Thyroid gland (tissue), 4 donors: Measurements from ENCODE around the gene THYN1. TPM values are rescaled to one million over a fixed set of nuclear protein-coding genes. Genes with fewer than 3 reads are reported as not detected.
A peak's percentile ranks its signal among the peaks of the same experiment; 100 is the strongest.

Experiments
- DNase-seq, 2 donors: peaks; one replicate each; pipeline ENCODE4 v3.0.0-alpha.2; 2019
- H3K27ac ChIP-seq, 3 donors: fragments of 200-600 bp; sonication (generic); 1 replicate in 2 of 3; 2 replicates in 1 of 3; pipeline ENCODE4 v1.5.1; 2016 to 2019; ENCODE audit warnings: mild to moderate bottlenecking in 1 of 3, moderate library complexity in 1 of 3
- H3K27me3 ChIP-seq: fragments of 200-600 bp; sonication (generic); one replicate; pipeline ENCODE4 v1.5.1; 2019
- H3K36me3 ChIP-seq, 2 donors: fragments of 200-600 bp; sonication (generic); one replicate each; pipeline ENCODE4 v1.5.1; 2016 to 2019
- H3K4me1 ChIP-seq, 2 donors: fragments of 200-600 bp; sonication (generic); one replicate each; pipeline ENCODE4 v1.5.1; 2017 to 2019
- H3K4me3 ChIP-seq, 3 donors: fragments of 200-600 bp; sonication (generic); replicated peaks in 1 of 3; 1 replicate in 2 of 3; 2 replicates in 1 of 3; pipeline ENCODE4 v1.5.1; 2016; ENCODE audit warnings: mild to moderate bottlenecking in 1 of 3
- H3K9me3 ChIP-seq: fragments of 200-600 bp; sonication (generic); one replicate; pipeline ENCODE4 v1.5.1; 2017
- POLR2A ChIP-seq, 2 donors: fragments of 450-650 bp; IDR thresholded peaks; one replicate each; pipeline ENCODE4 v1.6.1; 2017; ENCODE audit warnings: antibody characterized with exemption in 2 of 2, mild to moderate bottlenecking in 2 of 2, moderate library complexity in 1 of 2
- WGBS, 2 donors: methylation state at CpG; one replicate each; pipeline ENCODE4 v1.1.5; 2017; 5-methylcytosine and 5-hydroxymethylcytosine counted together
- intact Hi-C: fragments of 100-400 bp; cut with DNase I; formaldehyde crosslinking; loops from one replicate; pipeline ENCODE4 v1.15.1; 2023
- total RNA-seq, 4 donors: library from RNA; depleted of rRNA; stranded (reverse); fragments of >200 nt; gene quantifications; one replicate each; pipeline ENCODE4 v1.2.3, GENCODE V29; 2016
- TF ChIP-seq, protein P1 (sequence below), 6 experiments: fragments of 200-600 bp in 3 of 6; fragments of 450-650 bp in 3 of 6; sonication (generic) in 3 of 6; IDR thresholded peaks; one replicate each; pipeline ENCODE4 v1.5.1; 2016 to 2019; ENCODE audit warnings: antibody characterized with exemption in 6 of 6, mild to moderate bottlenecking in 2 of 6, inconsistent platforms in 1 of 6, moderate library complexity in 1 of 6

The THYN1 gene
- total RNA-seq, 4 donors from 2014 or later = 42.4 to 77.9 (median 63.8) TPM

DNA sequence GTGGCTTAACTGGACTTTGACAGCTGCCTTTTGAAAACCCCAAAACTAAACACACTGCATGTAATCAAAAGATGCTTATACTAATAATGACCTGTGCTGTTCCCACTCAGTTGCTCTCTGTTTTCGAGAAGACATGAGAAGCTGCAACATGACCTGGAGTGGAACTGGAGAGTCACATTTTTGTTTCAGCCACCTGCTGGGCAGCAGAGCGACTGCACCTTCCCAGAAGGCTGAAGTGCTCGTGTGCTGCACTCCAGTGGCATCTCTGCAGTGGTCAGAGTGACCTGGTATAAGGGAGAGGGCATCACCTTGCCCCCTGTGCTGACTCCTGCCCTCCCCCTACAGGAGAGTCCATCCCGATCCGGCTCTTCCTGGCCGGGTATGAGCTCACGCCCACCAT, 8.6 kb downstream of the THYN1 start:
- Histone ChIP-seq H3K4me3 (no peak overlapping the region), H3K27ac (no peak overlapping the region), H3K9me3 (no peaks in the 10 kb centered on the region), H3K4me1 (no peaks in the 10 kb centered on the region), H3K27me3 (no peaks in the 10 kb centered on the region), H3K36me3 (peaks cover 54 to 65% of the 10 kb centered on the region in 2 donors)
- 44 to 47% methylated on average over 3 to 7 of the region's 7 CpGs for WGBS, 2 donors
- intact Hi-C loops = no loop called here
- no peak for DNase-seq
- no peak for TF ChIP-seq POLR2A (IDR thresholded peaks at IDR 0.05)
- TF ChIP-seq, protein P1, sequence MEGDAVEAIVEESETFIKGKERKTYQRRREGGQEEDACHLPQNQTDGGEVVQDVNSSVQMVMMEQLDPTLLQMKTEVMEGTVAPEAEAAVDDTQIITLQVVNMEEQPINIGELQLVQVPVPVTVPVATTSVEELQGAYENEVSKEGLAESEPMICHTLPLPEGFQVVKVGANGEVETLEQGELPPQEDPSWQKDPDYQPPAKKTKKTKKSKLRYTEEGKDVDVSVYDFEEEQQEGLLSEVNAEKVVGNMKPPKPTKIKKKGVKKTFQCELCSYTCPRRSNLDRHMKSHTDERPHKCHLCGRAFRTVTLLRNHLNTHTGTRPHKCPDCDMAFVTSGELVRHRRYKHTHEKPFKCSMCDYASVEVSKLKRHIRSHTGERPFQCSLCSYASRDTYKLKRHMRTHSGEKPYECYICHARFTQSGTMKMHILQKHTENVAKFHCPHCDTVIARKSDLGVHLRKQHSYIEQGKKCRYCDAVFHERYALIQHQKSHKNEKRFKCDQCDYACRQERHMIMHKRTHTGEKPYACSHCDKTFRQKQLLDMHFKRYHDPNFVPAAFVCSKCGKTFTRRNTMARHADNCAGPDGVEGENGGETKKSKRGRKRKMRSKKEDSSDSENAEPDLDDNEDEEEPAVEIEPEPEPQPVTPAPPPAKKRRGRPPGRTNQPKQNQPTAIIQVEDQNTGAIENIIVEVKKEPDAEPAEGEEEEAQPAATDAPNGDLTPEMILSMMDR (IDR thresholded peaks at IDR 0.05) = peak in 1 of 6 experiments; percentile 34

DNA sequence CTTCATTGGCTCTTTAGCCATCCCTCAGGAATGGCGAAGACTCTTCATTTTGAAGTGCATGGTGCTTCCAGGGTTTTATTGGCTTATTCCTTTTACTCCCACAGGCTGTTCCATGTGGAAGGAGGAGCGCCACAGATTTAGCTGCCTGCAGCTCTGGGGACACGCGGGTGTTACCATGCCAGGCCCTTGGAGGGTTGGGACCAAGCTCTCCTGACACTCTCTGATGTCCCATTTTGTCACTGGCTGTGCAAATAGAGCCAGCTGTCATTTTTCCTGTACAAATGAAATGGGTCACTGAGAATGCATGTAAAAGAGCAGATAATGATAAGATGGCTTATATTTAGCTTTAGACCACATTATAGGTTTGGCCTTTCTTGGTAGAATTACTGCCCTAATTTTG, 9.2 kb downstream of the THYN1 start:
- H3K27ac ChIP-seq = no peak overlapping the region
- WGBS, 2 donors = 96% methylated on average over 4 of the region's 4 CpGs
- DNase-seq = no peak
- no peak overlapping the region for H3K4me3 ChIP-seq
- H3K4me1 ChIP-seq = no peaks in the 10 kb centered on the region
- H3K9me3 ChIP-seq = no peaks in the 10 kb centered on the region
- no peak for TF ChIP-seq POLR2A (IDR thresholded peaks at IDR 0.05)
- TF ChIP-seq, protein P1 (IDR thresholded peaks at IDR 0.05) = no peak
- peaks cover 54 to 70% of the 10 kb centered on the region in 2 donors for H3K36me3 ChIP-seq
- intact Hi-C loops = no loop called here
- no peaks in the 10 kb centered on the region for H3K27me3 ChIP-seq

DNA sequence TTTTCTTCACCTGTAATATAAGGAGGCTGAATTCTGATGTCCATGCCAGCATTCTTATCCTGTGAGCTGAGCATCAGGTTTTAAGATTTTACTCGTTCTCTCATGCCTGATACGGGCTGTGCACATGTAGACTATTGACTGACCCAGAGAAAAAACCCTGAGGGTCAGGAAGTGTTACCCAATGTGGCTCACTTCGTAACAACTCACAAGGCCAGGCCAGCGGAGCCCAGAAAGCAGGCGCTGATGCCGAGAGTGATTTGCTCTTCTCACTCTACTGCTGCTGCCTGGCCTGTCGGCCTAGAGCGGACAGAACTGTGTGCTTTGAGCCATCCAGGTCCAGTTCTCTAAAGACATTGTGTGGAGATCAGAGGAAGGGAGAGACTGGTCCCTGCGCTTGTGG, 10.8 kb downstream of the THYN1 start:
- no peak for TF ChIP-seq POLR2A (IDR thresholded peaks at IDR 0.05)
- TF ChIP-seq, protein P1 (IDR thresholded peaks at IDR 0.05) = no peak
- Histone ChIP-seq H3K4me1 (no peaks in the 10 kb centered on the region), H3K27me3 (no peaks in the 10 kb centered on the region), H3K27ac (no peak overlapping the region), H3K4me3 (no peak overlapping the region), H3K9me3 (no peaks in the 10 kb centered on the region), H3K36me3 (peaks cover 41 to 55% of the 10 kb centered on the region in 2 donors)
- DNase-seq = no peak
- intact Hi-C loops = no loop called here
- 80 to 83% methylated on average over 9 of the region's 9 CpGs for WGBS, 2 donors

DNA sequence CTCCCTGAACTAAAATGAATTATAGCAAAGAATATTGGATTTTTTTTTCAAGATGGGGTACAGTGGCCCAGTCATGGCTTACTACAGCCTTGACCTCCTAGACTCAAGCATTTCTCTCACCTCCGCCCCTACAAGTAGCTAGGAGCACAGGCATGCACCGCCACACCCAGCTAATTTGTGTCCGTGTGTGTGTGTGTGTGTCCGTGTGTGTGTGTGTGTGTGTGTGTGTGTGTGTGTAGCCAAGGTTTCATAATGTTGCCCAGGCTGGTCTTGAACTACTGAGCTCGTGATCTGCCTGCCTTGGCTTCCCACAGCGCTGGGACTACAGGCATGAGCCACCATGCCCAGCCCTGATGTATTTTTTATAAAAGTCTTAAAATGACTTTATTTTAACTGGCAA, 12.6 kb downstream of the THYN1 start:
- WGBS, 2 donors = 57 to 77% methylated on average over 5 to 6 of the region's 6 CpGs
- H3K4me1 ChIP-seq = no peaks in the 10 kb centered on the region
- no peak overlapping the region for H3K27ac ChIP-seq
- H3K36me3 ChIP-seq = peaks cover 29 to 47% of the 10 kb centered on the region in 2 donors
- no peak overlapping the region for H3K4me3 ChIP-seq
- no peak for DNase-seq
- intact Hi-C loops = no loop called here
- no peaks in the 10 kb centered on the region for H3K9me3 ChIP-seq
- no peaks in the 10 kb centered on the region for H3K27me3 ChIP-seq
- TF ChIP-seq POLR2A (IDR thresholded peaks at IDR 0.05) = no peak
- TF ChIP-seq, protein P1 (IDR thresholded peaks at IDR 0.05) = no peak

DNA sequence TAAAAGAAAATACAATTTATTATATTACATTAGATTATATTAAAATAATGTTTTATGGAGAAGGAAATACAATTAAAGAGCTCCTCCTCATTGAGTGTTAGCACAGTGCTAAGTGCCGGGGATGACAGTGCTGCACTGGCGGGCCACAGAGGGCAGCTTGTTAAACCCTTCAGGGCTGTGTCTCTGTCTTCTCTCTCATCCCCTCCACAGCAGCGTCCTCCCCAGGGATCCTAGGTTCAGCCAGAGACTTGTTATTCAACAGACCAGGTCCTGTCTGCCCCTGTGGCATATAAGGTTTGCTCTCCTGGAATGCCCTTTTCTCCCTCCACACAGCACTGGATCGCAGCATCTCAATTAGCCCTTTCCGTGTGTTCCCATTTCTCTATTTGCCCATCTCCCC, 14.2 kb downstream of the THYN1 start:
- H3K27ac ChIP-seq = no peak overlapping the region
- no peaks in the 10 kb centered on the region for H3K9me3 ChIP-seq
- TF ChIP-seq, protein P1 (IDR thresholded peaks at IDR 0.05) = no peak
- TF ChIP-seq POLR2A (IDR thresholded peaks at IDR 0.05) = no peak
- 96% methylated on average over 5 of the region's 5 CpGs for WGBS, 2 donors
- H3K27me3 ChIP-seq = no peaks in the 10 kb centered on the region
- no peaks in the 10 kb centered on the region for H3K4me1 ChIP-seq
- H3K36me3 ChIP-seq = peaks cover 14 to 31% of the 10 kb centered on the region in 2 donors
- H3K4me3 ChIP-seq = no peak overlapping the region
- DNase-seq = no peak
- intact Hi-C loops = no loop called here
